Measurements from ENCODE around the gene SCARB1.

DNA sequence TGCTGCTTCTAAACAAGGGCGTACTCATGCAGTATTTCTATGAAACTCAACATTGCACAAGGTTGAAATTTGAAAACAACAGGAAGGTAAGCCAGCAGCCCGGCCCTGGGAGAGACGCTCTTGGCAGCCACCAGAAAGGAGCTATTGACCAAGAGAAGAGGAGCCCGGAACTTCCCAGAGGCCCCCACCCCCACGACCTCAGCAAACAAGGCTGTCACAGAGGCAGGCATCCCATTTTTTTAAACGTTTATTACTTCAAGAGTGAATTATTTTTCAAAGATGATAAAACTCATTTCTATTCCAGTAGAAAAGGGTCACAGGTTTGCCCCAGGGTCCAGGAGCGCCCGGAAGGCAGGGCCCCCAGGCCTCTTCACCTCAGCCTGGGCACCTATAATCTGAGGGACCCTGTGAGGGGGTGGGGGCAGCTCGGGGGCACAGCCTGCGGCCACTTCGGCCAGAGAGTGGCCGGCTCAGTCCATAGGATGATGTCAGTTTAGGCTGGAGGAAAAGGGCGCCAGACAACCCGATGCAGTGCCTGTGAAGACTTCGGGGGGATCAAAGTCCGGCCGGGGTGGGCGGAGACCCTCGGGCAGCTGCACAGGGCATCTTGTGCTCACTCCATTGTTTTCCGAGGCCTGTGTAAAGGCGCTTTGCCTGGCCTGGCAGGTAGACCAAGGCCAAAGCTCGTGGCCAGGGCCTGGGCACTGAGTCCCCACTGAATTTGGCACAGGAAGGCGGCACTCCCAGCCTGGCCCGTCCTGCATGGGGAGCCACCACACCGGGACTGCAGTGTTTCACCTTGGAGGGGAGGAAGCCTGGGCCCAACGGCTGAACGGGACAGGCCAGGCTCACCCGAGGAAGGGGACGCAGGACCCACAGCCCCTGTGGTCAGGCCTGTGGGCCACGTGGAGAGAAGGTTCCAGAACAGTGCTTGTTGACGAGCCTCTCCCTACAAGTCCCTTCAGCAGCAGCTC is 86.0 kb downstream of the SCARB1 start:
- TF ChIP-seq, protein P1, sequence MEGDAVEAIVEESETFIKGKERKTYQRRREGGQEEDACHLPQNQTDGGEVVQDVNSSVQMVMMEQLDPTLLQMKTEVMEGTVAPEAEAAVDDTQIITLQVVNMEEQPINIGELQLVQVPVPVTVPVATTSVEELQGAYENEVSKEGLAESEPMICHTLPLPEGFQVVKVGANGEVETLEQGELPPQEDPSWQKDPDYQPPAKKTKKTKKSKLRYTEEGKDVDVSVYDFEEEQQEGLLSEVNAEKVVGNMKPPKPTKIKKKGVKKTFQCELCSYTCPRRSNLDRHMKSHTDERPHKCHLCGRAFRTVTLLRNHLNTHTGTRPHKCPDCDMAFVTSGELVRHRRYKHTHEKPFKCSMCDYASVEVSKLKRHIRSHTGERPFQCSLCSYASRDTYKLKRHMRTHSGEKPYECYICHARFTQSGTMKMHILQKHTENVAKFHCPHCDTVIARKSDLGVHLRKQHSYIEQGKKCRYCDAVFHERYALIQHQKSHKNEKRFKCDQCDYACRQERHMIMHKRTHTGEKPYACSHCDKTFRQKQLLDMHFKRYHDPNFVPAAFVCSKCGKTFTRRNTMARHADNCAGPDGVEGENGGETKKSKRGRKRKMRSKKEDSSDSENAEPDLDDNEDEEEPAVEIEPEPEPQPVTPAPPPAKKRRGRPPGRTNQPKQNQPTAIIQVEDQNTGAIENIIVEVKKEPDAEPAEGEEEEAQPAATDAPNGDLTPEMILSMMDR (IDR thresholded peaks at IDR 0.05; ENCODE audit: low read length) = no peak
- TF ChIP-seq EZH2phosphoT487 (IDR thresholded peaks at IDR 0.05; ENCODE audit: low read length) (no peak), EZH2 (optimal IDR thresholded peaks at IDR 0.05; ENCODE audit: low read depth, low read length) (no peak)
